ENCODE measurements around the gene RNF123. TPM values are rescaled to one million over a fixed set of nuclear protein-coding genes. Genes with fewer than 3 reads are reported as not detected.

The RNF123 gene
- total and polyA plus RNA-seq, 4 donors = 34.3 to 104 (median 40.2) TPM

DNA sequence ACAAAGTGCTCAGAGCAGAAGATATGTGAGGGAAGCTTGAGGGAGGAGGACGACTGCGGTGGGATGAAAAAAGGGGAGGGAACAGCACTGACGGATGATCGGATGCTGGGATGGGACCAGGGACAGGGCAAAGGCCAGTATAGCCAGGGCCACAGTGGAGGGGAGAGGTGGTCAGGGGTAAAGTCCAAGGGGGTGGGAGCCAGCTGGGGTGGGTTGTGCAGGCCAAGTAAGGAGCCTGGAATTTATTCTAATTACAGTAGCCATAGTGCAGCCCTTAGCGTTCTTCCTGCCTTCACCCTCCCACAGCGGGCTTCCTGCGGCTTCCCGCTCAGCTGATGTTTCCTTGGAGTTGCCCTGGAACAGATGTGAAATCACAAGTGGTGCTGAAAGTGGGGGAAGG is 22.8 kb upstream of the RNF123 start (continued):
- TF ChIP-seq JUND (IDR thresholded peaks at IDR 0.05) = peak in 1 of 2 donors; percentile 38

- Histone ChIP-seq H3K27ac (ENCODE audit: low read depth in 1 of 2, low read length in 2 of 2) (peak overlapping the region; percentile 71 to 89), H3K4me1 (ENCODE audit: control insufficient read depth in 4 of 4, insufficient read depth in 4 of 4, low read length in 3 of 4) (peaks cover 48 to 76% (median 70%) of the 10 kb centered on the region in 4 donors), H3K4me3 (ENCODE audit: low read depth in 1 of 3, low read length in 3 of 3) (no peak overlapping the region), H3K9ac (ENCODE audit: low read depth in 1 of 2, low read length in 2 of 2) (no peak overlapping the region), H3K9me3 (ENCODE audit: control insufficient read depth in 4 of 4, low read length in 3 of 4) (no peaks in the 10 kb centered on the region), H3K27me3 (ENCODE audit: control insufficient read depth in 4 of 4, insufficient read depth in 4 of 4, low read length in 3 of 4) (no peaks in the 10 kb centered on the region), H3K36me3 (ENCODE audit: control insufficient read depth in 4 of 4, insufficient read depth in 3 of 4, low read depth in 1 of 4, low read length in 3 of 4) (no peaks in the 10 kb centered on the region)
- no peak for DNase-seq (ENCODE audit: low spot score)
- 59% methylated on average over 25 of the region's 25 CpGs for WGBS
- TF ChIP-seq JUND (IDR thresholded peaks at IDR 0.05) = no peak
- TF ChIP-seq FOXA1 (IDR thresholded peaks at IDR 0.05) = no peak
- TF ChIP-seq EGR1 (IDR thresholded peaks at IDR 0.05; ENCODE audit: low read depth in 2 of 2) = no peak
- no peak for TF ChIP-seq FOXA2 (IDR thresholded peaks at IDR 0.05)
- no peak for TF ChIP-seq TAF1 (conservative IDR thresholded peaks at IDR 0.05)
- TF ChIP-seq, protein P1, sequence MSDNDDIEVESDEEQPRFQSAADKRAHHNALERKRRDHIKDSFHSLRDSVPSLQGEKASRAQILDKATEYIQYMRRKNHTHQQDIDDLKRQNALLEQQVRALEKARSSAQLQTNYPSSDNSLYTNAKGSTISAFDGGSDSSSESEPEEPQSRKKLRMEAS (IDR thresholded peaks at IDR 0.05) = no peak
- no peak for TF ChIP-seq HNF4A (conservative IDR thresholded peaks at IDR 0.05)
- no peak for TF ChIP-seq SP1 (IDR thresholded peaks at IDR 0.05)
- no peak for TF ChIP-seq CTCF (IDR thresholded peaks at IDR 0.05; ENCODE audit: low read depth, low read length, missing input control)
These were observed 21.5 kb upstream of the RNF123 start for GRCh38 chr3:49667701-49668413.

GRCh38 chr3:49668414-49668797 is 21.0 kb upstream of the RNF123 start:
- Histone ChIP-seq H3K27me3 (ENCODE audit: control insufficient read depth in 4 of 4, insufficient read depth in 4 of 4, low read length in 3 of 4) (no peaks in the 10 kb centered on the region), H3K9ac (ENCODE audit: low read depth in 1 of 2, low read length in 2 of 2) (no peak overlapping the region), H3K4me1 (ENCODE audit: control insufficient read depth in 4 of 4, insufficient read depth in 4 of 4, low read length in 3 of 4) (peaks cover 52 to 81% (median 73%) of the 10 kb centered on the region in 4 donors), H3K36me3 (ENCODE audit: control insufficient read depth in 4 of 4, insufficient read depth in 3 of 4, low read depth in 1 of 4, low read length in 3 of 4) (no peaks in the 10 kb centered on the region), H3K9me3 (ENCODE audit: control insufficient read depth in 4 of 4, low read length in 3 of 4) (no peaks in the 10 kb centered on the region), H3K4me3 (ENCODE audit: low read depth in 1 of 3, low read length in 3 of 3) (no peak overlapping the region), H3K27ac (ENCODE audit: low read depth in 1 of 2, low read length in 2 of 2) (peak overlapping the region; percentile 71 to 89)
- peak in 1 of 2 donors; percentile 58 for TF ChIP-seq RXRA (IDR thresholded peaks at IDR 0.05)
- TF ChIP-seq YY1 (IDR thresholded peaks at IDR 0.05) = no peak
- TF ChIP-seq, protein P2, sequence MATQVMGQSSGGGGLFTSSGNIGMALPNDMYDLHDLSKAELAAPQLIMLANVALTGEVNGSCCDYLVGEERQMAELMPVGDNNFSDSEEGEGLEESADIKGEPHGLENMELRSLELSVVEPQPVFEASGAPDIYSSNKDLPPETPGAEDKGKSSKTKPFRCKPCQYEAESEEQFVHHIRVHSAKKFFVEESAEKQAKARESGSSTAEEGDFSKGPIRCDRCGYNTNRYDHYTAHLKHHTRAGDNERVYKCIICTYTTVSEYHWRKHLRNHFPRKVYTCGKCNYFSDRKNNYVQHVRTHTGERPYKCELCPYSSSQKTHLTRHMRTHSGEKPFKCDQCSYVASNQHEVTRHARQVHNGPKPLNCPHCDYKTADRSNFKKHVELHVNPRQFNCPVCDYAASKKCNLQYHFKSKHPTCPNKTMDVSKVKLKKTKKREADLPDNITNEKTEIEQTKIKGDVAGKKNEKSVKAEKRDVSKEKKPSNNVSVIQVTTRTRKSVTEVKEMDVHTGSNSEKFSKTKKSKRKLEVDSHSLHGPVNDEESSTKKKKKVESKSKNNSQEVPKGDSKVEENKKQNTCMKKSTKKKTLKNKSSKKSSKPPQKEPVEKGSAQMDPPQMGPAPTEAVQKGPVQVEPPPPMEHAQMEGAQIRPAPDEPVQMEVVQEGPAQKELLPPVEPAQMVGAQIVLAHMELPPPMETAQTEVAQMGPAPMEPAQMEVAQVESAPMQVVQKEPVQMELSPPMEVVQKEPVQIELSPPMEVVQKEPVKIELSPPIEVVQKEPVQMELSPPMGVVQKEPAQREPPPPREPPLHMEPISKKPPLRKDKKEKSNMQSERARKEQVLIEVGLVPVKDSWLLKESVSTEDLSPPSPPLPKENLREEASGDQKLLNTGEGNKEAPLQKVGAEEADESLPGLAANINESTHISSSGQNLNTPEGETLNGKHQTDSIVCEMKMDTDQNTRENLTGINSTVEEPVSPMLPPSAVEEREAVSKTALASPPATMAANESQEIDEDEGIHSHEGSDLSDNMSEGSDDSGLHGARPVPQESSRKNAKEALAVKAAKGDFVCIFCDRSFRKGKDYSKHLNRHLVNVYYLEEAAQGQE (IDR thresholded peaks at IDR 0.05) = no peak
- TF ChIP-seq, protein P3, sequence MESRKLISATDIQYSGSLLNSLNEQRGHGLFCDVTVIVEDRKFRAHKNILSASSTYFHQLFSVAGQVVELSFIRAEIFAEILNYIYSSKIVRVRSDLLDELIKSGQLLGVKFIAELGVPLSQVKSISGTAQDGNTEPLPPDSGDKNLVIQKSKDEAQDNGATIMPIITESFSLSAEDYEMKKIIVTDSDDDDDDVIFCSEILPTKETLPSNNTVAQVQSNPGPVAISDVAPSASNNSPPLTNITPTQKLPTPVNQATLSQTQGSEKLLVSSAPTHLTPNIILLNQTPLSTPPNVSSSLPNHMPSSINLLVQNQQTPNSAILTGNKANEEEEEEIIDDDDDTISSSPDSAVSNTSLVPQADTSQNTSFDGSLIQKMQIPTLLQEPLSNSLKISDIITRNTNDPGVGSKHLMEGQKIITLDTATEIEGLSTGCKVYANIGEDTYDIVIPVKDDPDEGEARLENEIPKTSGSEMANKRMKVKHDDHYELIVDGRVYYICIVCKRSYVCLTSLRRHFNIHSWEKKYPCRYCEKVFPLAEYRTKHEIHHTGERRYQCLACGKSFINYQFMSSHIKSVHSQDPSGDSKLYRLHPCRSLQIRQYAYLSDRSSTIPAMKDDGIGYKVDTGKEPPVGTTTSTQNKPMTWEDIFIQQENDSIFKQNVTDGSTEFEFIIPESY (IDR thresholded peaks at IDR 0.05) = no peak
- TF ChIP-seq JUND (IDR thresholded peaks at IDR 0.05) = no peak
- TF ChIP-seq, protein P1 (IDR thresholded peaks at IDR 0.05) = no peak
- no peak for TF ChIP-seq SP1 (IDR thresholded peaks at IDR 0.05)
- no peak for TF ChIP-seq HNF4G (IDR thresholded peaks at IDR 0.05)
- TF ChIP-seq FOXA1 (IDR thresholded peaks at IDR 0.05) = no peak
- peak; percentile 45 to 64 for TF ChIP-seq HNF4A (conservative IDR thresholded peaks at IDR 0.05)
- TF ChIP-seq FOXA2 (IDR thresholded peaks at IDR 0.05) = peak; percentile 36
- TF ChIP-seq TAF1 (conservative IDR thresholded peaks at IDR 0.05) = no peak
- TF ChIP-seq GABPA (IDR thresholded peaks at IDR 0.05 in 1 of 2, conservative IDR thresholded peaks at IDR 0.05 in 1 of 2) = peak in 1 of 2 donors; percentile 17
- TF ChIP-seq, protein P4, sequence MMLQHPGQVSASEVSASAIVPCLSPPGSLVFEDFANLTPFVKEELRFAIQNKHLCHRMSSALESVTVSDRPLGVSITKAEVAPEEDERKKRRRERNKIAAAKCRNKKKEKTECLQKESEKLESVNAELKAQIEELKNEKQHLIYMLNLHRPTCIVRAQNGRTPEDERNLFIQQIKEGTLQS (IDR thresholded peaks at IDR 0.05) = no peak
- TF ChIP-seq EGR1 (IDR thresholded peaks at IDR 0.05; ENCODE audit: low read depth in 2 of 2) = no peak
- WGBS = 13% methylated on average over 5 of the region's 5 CpGs
- DNase-seq (ENCODE audit: low spot score) = no peak
